D721Med (cell line): ENCODE measurements around the gene DHX9.
"Not testable (repeated sequence)": the region's sequence is repeated elsewhere in the genome, so short reads cannot be mapped to it uniquely, and the experiment has no call there.

ENCODE experiments used
- DNase-seq: peaks from one replicate; pipeline ENCODE4 v3.0.0; 2011; ENCODE audit warnings: low spot score; ENCODE audit not compliant: insufficient read length
- FAIRE-seq: peaks from 2 replicates; lab custom pipeline; 2011; peaks lifted over from hg19 to GRCh38; lab: Jason Lieb, UNC
- CTCF ChIP-seq: IDR thresholded peaks from 2 replicates; pipeline ENCODE4 v1.5.1; 2012; ENCODE audit warnings: mild to moderate bottlenecking, control low read depth; ENCODE audit not compliant: insufficient read depth; ENCODE audit errors: missing control alignments

Gene DHX9

GRCh38 chr1:182885591-182885990 is 46.4 kb downstream of the DHX9 start:
- DNase-seq: no peak
- no peak for TF ChIP-seq CTCF
- FAIRE-seq: peak; percentile 56

- no peak for TF ChIP-seq CTCF
- no peak for FAIRE-seq
- DNase-seq: no peak
Observed at GRCh38 chr1:182886985-182887384, 47.8 kb downstream of the DHX9 start.

- DNase-seq: no peak
- peak; percentile 29 for FAIRE-seq
- no peak for TF ChIP-seq CTCF
Observed at GRCh38 chr1:182888736-182889531, 49.8 kb downstream of the DHX9 start.

GRCh38 chr1:182889997-182890396 is 50.9 kb downstream of the DHX9 start:
- DNase-seq (no peak), FAIRE-seq (no peak)
- no peak for TF ChIP-seq CTCF

GRCh38 chr1:182890927-182891610 is 51.9 kb downstream of the DHX9 start:
- no peak for FAIRE-seq
- no peak for TF ChIP-seq CTCF

GRCh38 chr1:182897696-182898095 is 58.5 kb downstream of the DHX9 start:
- TF ChIP-seq CTCF: no peak
- FAIRE-seq (no peak), DNase-seq (no peak)

More at GRCh38 chr1:182890927-182891610, 51.9 kb downstream of the DHX9 start:
- no peak for DNase-seq

GRCh38 chr1:182901946-182902345 is 62.8 kb downstream of the DHX9 start:
- FAIRE-seq, DNase-seq: not testable (repeated sequence)
